Measurements from ENCODE around the gene BGN.

DNA sequence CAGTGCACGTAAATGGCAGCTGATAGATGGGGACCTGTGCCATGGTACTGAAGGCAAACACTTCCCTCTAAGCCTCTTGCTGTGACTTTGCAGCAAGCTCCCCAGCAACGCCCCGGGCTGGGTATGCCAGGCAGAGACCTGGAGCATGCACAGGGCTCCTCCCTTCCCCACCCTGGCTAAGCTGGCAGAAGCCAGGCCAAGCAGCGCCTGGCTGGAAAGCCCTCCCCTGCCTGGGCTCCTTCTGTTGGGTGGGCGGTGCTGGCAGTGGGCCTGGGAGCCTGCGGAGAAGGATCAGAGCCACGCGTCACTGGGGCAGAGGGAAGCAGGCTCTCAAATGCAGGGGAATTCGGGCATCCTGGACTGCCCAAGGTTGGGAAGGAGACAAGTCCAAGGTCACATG lies 26.3 kb downstream of the BGN start:
- TF ChIP-seq CTCF (conservative IDR thresholded peaks at IDR 0.05; ENCODE audit: low read depth in 2 of 2) (no peak), REST (IDR thresholded peaks at IDR 0.05; ENCODE audit: unreplicated experiment) (no peak), EZH2 (IDR thresholded peaks at IDR 0.05; ENCODE audit: low read depth, unreplicated experiment) (no peak), POLR2AphosphoS5 (IDR thresholded peaks at IDR 0.05; ENCODE audit: low read depth) (no peak)

Data from GM23338 (cell line).